GM23338 (cell line): ENCODE data around the gene CTNNA3. TPM values are rescaled to one million over a fixed set of nuclear protein-coding genes. Genes with fewer than 3 reads are reported as not detected.

Source experiments
- CREB1 ChIP-seq: fragments of 250-450 bp; sonication (Bioruptor Pico); IDR thresholded peaks from 2 replicates; pipeline ENCODE4 v1.5.0; 2020; ENCODE audit warnings: low read depth, mild to moderate bottlenecking, moderate library complexity
- CTCF ChIP-seq, 2 experiments: fragments of 200-600 bp in 1 of 2; sonication (generic) in 1 of 2; conservative IDR thresholded peaks; 2 replicates each; pipeline versions ENCODE4 v1.5.1 to v1.6.1; 2016 to 2017; ENCODE audit warnings: antibody characterized with exemption in 2 of 2, low read depth in 2 of 2, mild to moderate bottlenecking in 2 of 2, moderate library complexity in 1 of 2
- EZH2 ChIP-seq: fragments of 200-600 bp; sonication (generic); IDR thresholded peaks from one replicate; pipeline ENCODE4 v1.8.0; 2017; ENCODE audit warnings: antibody characterized with exemption, mild to moderate bottlenecking, low read depth; ENCODE audit not compliant: unreplicated experiment
- EZH2phosphoT487 ChIP-seq: fragments of 200-600 bp; sonication (generic); IDR thresholded peaks from one replicate; pipeline ENCODE4 v1.8.1; 2018; ENCODE audit warnings: antibody characterized with exemption; ENCODE audit not compliant: unreplicated experiment
- NANOG ChIP-seq: IDR thresholded peaks from 2 replicates; pipeline ENCODE4 v1.6.1; 2016; ENCODE audit warnings: antibody characterized with exemption, borderline replicate concordance
- POLR2AphosphoS5 ChIP-seq: IDR thresholded peaks from 2 replicates; pipeline ENCODE4 v1.6.1; 2016; ENCODE audit warnings: antibody characterized with exemption, low read depth
- REST ChIP-seq: IDR thresholded peaks from one replicate; pipeline ENCODE4 v1.6.1; 2018; ENCODE audit warnings: antibody characterized with exemption; ENCODE audit not compliant: unreplicated experiment
- STAT1 ChIP-seq: IDR thresholded peaks from one replicate; pipeline ENCODE4 v1.6.1; 2016; ENCODE audit warnings: antibody characterized with exemption; ENCODE audit not compliant: unreplicated experiment
- ZNF114 ChIP-seq: fragments of 250-450 bp; sonication (Bioruptor Pico); IDR thresholded peaks from 2 replicates; pipeline ENCODE4 v1.5.0; 2020; ENCODE audit warnings: mild to moderate bottlenecking, moderate library complexity
- ZNF331 ChIP-seq: fragments of 250-450 bp; sonication (Bioruptor Pico); IDR thresholded peaks from 2 replicates; pipeline ENCODE4 v1.5.0; 2020; ENCODE audit warnings: low read depth, mild to moderate bottlenecking, moderate library complexity
- ZNF462 ChIP-seq: fragments of 250-450 bp; sonication (Bioruptor Pico); IDR thresholded peaks from 2 replicates; pipeline ENCODE4 v1.5.0; 2020; ENCODE audit warnings: mild to moderate bottlenecking, moderate library complexity
- polyA plus RNA-seq: library from polyadenylated mRNA; unstranded; fragments of >200 nt; fragmentation: Nextera tagmentation; extraction: Ambion mirVana; gene quantifications from 2 replicates; pipeline ENCODE4 v1.2.1, GENCODE V29; 2016
- total RNA-seq: library from RNA; depleted of rRNA; stranded (reverse); fragments of >200 nt; shearing (Covaris generic); gene quantifications from 2 replicates; pipeline ENCODE4 v1.2.3, GENCODE V29; 2014

Gene CTNNA3
- total and polyA plus RNA-seq, 2 experiments from 2014 or later, result 0.71 to 3.3 TPM

GRCh38 chr10:66934711-66935110, 761.3 kb downstream of the CTNNA3 start (continued):
- TF ChIP-seq ZNF462 (CRISPR knock-in tag) (no peak), POLR2AphosphoS5 (no peak), CTCF (conservative IDR thresholded peaks at IDR 0.05; ENCODE audit: low read depth in 2 of 2) (no peak), STAT1 (no peak), CREB1 (CRISPR knock-in tag) (no peak), REST (no peak), EZH2phosphoT487 (no peak), EZH2 (no peak), ZNF331 (CRISPR knock-in tag) (no peak), NANOG (no peak), ZNF114 (no peak)
